RPMI7951 (cell line): ENCODE measurements around the gene GRAP2. TPM values are rescaled to one million over a fixed set of nuclear protein-coding genes. Genes with fewer than 3 reads are reported as not detected.
A peak's percentile ranks its signal among the peaks of the same experiment; 100 is the strongest.

Source experiments
- DNase-seq: peaks from one replicate; pipeline ENCODE4 v3.0.0-alpha.2; 2012; ENCODE audit warnings: low read depth
- total RNA-seq: library from RNA; depleted of rRNA; stranded (reverse); fragments of >200 nt; shearing (Covaris generic); gene quantifications from 2 replicates; pipeline ENCODE4 v1.2.3, GENCODE V29; 2014; rRNA removed

The GRAP2 gene
- total RNA-seq, 1 experiment from 2014 or later = 0.84 TPM

DNA sequence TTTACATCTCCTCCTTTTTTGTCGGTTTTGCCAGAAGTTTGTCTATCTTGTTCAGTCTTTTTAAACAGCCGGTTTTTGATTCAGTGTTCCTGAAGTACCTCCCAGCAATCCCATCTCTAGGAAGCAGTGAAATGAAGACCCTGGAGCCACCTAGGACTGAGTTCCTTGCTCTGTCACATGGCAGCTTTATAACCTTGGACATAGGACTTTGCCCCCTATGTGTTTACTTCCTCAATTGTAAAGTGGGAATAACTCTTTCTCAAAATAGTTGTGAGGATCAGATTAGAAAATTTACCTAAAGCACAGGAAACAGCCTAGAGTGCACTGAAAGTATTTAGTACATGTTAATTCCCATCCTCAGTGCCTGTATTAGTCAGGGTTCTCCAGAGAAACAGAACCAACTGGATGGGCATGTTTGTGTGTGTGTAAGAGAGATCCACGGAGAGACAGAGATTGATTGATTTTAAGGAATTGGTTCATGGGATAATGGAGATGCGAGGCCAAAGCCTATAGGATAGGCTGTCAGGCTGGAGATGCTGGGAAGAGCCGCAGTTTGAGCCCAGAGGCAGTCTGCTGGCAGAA is 113.9 kb downstream of the GRAP2 start:
- no peak for DNase-seq

DNA sequence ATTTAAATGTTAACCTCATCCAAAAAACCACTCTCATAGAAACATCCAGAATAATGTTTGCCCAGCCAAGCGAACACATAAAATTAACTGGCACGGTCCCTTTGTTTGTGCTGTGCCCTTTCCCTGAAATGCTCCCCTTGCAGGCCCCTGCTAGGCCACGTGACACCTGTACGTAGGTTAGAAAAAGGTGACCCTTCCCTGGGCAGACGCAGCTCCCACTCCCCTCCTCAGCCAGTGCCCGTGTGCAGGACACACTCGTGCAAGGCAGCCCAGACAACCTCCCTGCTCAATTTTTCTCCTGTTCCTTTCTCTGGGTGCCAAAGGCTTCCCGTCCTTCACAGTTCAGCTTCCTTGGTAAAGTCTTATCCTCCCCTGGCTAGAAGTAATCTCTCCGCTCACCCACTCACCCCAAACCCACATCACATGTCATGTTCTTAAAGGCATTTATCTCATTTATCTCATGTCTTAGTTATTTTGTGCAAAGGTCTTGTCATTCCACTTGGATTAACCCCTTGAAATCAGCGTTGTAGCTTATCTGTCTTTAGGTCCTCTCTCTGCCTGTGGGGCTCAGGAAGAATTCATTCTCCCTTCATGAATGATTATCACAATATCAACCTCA is 114.6 kb downstream of the GRAP2 start:
- DNase-seq = no peak

DNA sequence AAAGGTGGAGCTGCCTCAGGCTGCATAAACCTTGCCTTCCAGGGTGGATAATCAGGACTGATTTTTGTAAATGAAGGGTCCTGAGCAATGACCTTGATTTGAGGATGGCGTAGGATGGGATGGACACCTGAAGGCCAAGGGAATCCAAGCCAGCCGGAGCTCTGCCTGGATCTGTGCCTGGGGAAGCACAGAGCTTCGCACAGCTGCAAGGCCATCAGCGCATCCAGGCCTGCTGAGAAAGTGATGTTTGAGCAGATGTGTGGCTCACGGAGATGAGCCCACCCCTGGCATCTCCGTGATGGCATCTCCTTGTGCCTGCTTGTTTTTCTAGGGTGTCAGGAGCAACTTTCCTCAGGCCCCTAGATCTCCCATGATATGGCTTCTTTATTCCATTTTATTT is 117.2 kb downstream of the GRAP2 start:
- no peak for DNase-seq

DNA sequence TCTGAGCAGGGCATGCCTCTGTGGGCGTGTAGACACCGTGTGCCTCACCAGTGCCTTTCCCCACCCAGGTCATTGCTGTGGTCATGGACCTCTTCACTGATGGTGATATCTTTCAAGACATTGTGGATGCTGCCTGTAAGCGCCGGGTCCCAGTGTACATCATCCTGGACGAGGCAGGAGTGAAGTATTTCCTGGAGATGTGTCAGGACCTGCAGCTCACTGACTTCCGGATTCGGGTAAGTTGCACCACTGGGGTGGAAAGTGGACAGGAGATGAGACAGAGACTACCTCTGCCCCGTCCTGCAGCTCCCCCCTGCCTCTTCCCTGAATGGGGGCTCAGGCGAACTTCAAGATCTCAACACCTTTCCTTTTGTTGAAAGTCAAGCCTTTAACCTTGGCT is 118.2 kb downstream of the GRAP2 start:
- no peak for DNase-seq

DNA sequence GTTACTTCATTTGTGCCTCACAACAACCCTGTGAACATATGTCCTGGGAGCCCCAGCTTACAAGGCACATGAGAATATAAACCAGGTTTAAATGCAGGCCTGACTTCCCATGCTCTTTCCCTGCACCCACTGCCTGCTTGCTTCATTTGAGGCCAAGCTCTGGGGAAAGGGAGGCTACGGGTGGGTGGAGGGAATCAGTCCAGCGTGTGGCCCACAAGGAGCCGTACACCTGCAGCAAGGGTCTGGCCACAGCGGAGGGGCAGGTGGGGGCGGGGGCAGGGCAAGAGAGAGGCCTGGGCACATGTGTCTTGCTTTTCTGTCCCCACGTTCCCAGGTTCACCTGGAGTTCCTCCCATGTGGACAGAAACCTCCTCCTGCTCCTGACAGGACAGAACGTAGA is 120.1 kb downstream of the GRAP2 start:
- no peak for DNase-seq

DNA sequence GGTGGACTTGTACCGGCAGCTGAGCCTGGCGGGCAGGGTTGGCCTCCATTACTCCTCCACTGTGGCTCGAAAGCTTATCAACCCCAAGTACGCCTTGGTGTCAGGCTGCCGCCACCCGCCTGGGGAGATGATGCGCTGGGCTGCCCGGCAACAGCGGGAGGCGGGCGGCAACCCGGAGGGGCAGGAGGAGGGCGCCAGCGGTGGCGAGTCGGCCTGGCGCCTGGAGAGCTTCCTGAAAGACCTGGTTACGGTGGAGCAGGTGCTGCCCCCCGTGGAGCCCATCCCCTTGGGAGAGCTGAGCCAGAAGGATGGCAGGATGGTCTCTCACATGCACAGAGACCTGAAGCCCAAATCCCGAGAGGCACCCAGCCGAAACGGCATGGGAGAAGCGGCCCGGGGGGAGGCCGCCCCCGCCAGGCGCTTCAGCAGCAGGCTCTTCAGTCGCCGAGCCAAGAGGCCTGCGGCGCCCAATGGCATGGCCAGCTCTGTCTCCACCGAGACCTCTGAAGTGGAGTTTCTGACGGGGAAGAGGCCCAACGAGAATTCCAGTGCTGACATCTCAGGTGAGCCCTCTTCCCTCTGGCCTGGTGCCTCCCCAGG is 120.6 kb downstream of the GRAP2 start:
- no peak for DNase-seq

DNA sequence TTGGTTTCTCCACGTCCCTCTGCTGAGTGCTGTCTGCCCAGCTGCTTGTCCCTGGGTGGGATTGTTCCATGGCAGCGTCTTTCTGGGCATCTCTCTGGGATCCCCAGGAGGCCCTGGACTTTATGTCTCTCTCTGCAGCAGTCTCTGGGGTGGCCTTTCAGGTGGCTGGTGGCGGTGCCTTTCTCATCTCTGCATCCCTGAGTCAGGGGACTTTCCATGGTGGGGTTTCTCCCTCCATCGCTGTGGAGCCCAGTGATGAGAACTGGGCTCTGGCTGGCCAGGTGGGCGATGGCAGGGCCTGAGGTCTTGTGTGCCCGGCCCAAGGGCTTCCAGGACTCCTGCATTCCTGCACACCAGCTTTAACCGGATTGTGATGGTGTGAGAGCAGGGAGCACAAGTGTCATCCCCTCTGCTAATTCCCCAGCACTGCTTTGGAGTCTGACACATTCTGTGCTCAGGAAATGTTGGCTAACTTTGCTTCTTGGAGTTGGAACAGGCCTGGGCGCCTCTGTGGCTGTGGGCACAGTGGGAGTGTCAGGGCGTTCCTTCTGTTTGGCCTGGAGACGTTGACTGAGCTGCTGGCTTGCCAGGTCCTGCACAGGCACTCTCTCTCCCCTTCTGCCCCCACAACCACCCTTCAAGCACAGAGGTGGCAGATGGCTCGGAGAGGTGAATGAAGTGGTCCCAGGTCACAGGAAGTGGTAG is 121.8 kb downstream of the GRAP2 start:
- peak; percentile 47 for DNase-seq

Other genes with a start within 250 kb of the GRAP2 start
- not detected in 2 replicates for gene ENTHD1, start 7.3 kb upstream of the GRAP2 start, total RNA-seq
- gene TMA7B, start 59.3 kb downstream of the GRAP2 start, total RNA-seq = 0.20 and 0.24 TPM in 2 replicates
- gene FAM83F, start 93.9 kb downstream of the GRAP2 start, total RNA-seq = 0.10 TPM in 1 of 2 replicates, not detected in the other